NCI-H1048 (cell line): ENCODE measurements around the gene FBXW10B.
"Not testable (repeated sequence)": the region's sequence is repeated elsewhere in the genome, so short reads cannot be mapped to it uniquely, and the experiment has no call there.

Experiments used
- DNase-seq: peaks from one replicate; lab custom pipeline; 2025; lab: John Stamatoyannopoulos, UW

Gene FBXW10B

GRCh38 chr17:15619331-15620058 lies at the start of gene FBXW10B:
Gene FBXW10B, minus strand, starts transcription at chr17:15619704. Its CDS starts 192 bp downstream, at chr17:15619512.
- DNase-seq = not testable (repeated sequence)

- no peak for DNase-seq
Observed at GRCh38 chr17:15663691-15664090, 44.2 kb upstream of the FBXW10B start.

- no peak for DNase-seq
Observed at GRCh38 chr17:15663176-15663575, 43.7 kb upstream of the FBXW10B start.

GRCh38 chr17:15662681-15663080 lies 43.2 kb upstream of the FBXW10B start:
- DNase-seq = no peak

GRCh38 chr17:15660077-15660476 lies 40.6 kb upstream of the FBXW10B start:
- no peak for DNase-seq

GRCh38 chr17:15659663-15660062 lies 40.2 kb upstream of the FBXW10B start:
- DNase-seq = no peak

- DNase-seq = no peak
Observed at GRCh38 chr17:15659236-15659635, 39.7 kb upstream of the FBXW10B start.

GRCh38 chr17:15658296-15658695 lies 38.8 kb upstream of the FBXW10B start:
- no peak for DNase-seq

GRCh38 chr17:15657868-15658267 lies 38.4 kb upstream of the FBXW10B start:
- DNase-seq = no peak

GRCh38 chr17:15654886-15655561 lies 35.5 kb upstream of the FBXW10B start:
- no peak for DNase-seq

- DNase-seq = not testable (repeated sequence)
Observed at GRCh38 chr17:15654401-15654800, 34.9 kb upstream of the FBXW10B start.

- no peak for DNase-seq
Observed at GRCh38 chr17:15652960-15653359, 33.5 kb upstream of the FBXW10B start.

GRCh38 chr17:15651583-15652110 lies 32.1 kb upstream of the FBXW10B start:
- DNase-seq = peak; percentile 28

- DNase-seq = no peak
Observed at GRCh38 chr17:15650741-15651582, 31.5 kb upstream of the FBXW10B start.

- no peak for DNase-seq
Observed at GRCh38 chr17:15649861-15650421, 30.4 kb upstream of the FBXW10B start.

GRCh38 chr17:15648386-15648785 lies 28.9 kb upstream of the FBXW10B start:
- DNase-seq = no peak

- not testable (repeated sequence) for DNase-seq
Observed at GRCh38 chr17:15645942-15646312, 26.4 kb upstream of the FBXW10B start.

GRCh38 chr17:15645099-15645941 lies 25.8 kb upstream of the FBXW10B start:
- not testable (repeated sequence) for DNase-seq

- DNase-seq = not testable (repeated sequence)
Observed at GRCh38 chr17:15642505-15643251, 23.2 kb upstream of the FBXW10B start.

- not testable (repeated sequence) for DNase-seq
Observed at GRCh38 chr17:15642014-15642413, 22.5 kb upstream of the FBXW10B start.
